Mucosa of descending colon (tissue), 3 donors: ENCODE data around the gene ZBTB7C. TPM values are rescaled to one million over a fixed set of nuclear protein-coding genes. Genes with fewer than 3 reads are reported as not detected.

Experiments
- ATAC-seq: fragments of 200-7000 bp; cut with Tn5 transposase; one replicate; pipeline ENCODE4 v1.9.1; 2020; ENCODE audit warnings: mild to moderate bottlenecking, moderate library complexity
- DNase-seq, 3 donors: peaks; one replicate each; pipeline ENCODE4 v3.0.0-alpha.2; 2020
- H3K36me3 ChIP-seq: fragments of 200-600 bp; one replicate; pipeline ENCODE4 v1.8.0; 2021; ENCODE audit warnings: low read depth, mild to moderate bottlenecking
- H3K4me1 ChIP-seq: fragments of 200-600 bp; one replicate; pipeline ENCODE4 v1.8.0; 2021; ENCODE audit warnings: low read depth, mild to moderate bottlenecking
- H3K4me3 ChIP-seq: fragments of 200-600 bp; one replicate; pipeline ENCODE4 v1.8.0; 2021; ENCODE audit warnings: mild to moderate bottlenecking
- H3K9me3 ChIP-seq: fragments of 200-600 bp; one replicate; pipeline ENCODE4 v1.8.0; 2021; ENCODE audit warnings: mild to moderate bottlenecking
- CTCF ChIP-seq: fragments of 200-600 bp; IDR thresholded peaks from one replicate; pipeline ENCODE4 v1.8.0; 2022; ENCODE audit warnings: antibody characterized with exemption, mild to moderate bottlenecking
- intact Hi-C, 2 donors: fragments of 100-400 bp; cut with DNase I in 1 of 2; cut with micrococcal nuclease in 1 of 2; formaldehyde crosslinking; loops; one replicate each; pipeline versions ENCODE4 v1.11.0 to v1.11.1; 2022; cut with DNase I, micrococcal nuclease
- total RNA-seq, 3 donors: library from RNA; stranded (reverse); fragmentation: NEBNext Ultra II Directional in 2 of 3; extraction: Animal tissue kit (Norgen Biotek cat#: 25700) in 2 of 3; gene quantifications; one replicate each; pipeline versions ENCODE4 v1.2.1 to v1.2.4, GENCODE V29; 2021 to 2023
- donor health status: DM: no; HTN: no; CAD: no; lungs with moderate emphysema.
- donor health status: DM: no; HTN: no; CAD: no.
- donor health status: DM: no; HTN: yes; CAD: no.

Gene ZBTB7C
- total RNA-seq, 3 donors from 2014 or later: 20.8 to 56.6 (median 38.2) TPM

GRCh38 chr18:48106976-48107781 lies 302.0 kb downstream of the ZBTB7C start:
- intact Hi-C loops: no loop called here
- TF ChIP-seq CTCF: no peak
- no peaks in the 10 kb centered on the region for H3K36me3 ChIP-seq
- peak in 2 of 3 donors; percentile 67 to 69 for DNase-seq
- peaks cover 27% of the 10 kb centered on the region for H3K4me1 ChIP-seq
- H3K9me3 ChIP-seq: no peaks in the 10 kb centered on the region
- no peak overlapping the region for H3K4me3 ChIP-seq
- peak; percentile 69 for ATAC-seq

- intact Hi-C loops: no loop called here
- peaks cover 23% of the 10 kb centered on the region for H3K4me1 ChIP-seq
Observed at GRCh38 chr18:48106498-48106897, 302.7 kb downstream of the ZBTB7C start.

GRCh38 chr18:48105317-48105716 lies 303.9 kb downstream of the ZBTB7C start:
- TF ChIP-seq CTCF: no peak
- Histone ChIP-seq H3K36me3 (no peaks in the 10 kb centered on the region), H3K4me1 (peaks cover 23% of the 10 kb centered on the region), H3K9me3 (no peaks in the 10 kb centered on the region), H3K4me3 (no peak overlapping the region)
- intact Hi-C loops: no loop called here
- ATAC-seq (no peak), DNase-seq (no peak)

More at GRCh38 chr18:48106498-48106897, 302.7 kb downstream of the ZBTB7C start:
- Histone ChIP-seq H3K4me3 (no peak overlapping the region), H3K36me3 (no peaks in the 10 kb centered on the region), H3K9me3 (no peaks in the 10 kb centered on the region)
- ATAC-seq: no peak
- no peak for TF ChIP-seq CTCF
- no peak for DNase-seq

GRCh38 chr18:48104705-48105104 lies 304.5 kb downstream of the ZBTB7C start:
- peak; percentile 67 for ATAC-seq
- intact Hi-C loops: no loop called here
- Histone ChIP-seq H3K4me3 (no peak overlapping the region), H3K4me1 (peaks cover 23% of the 10 kb centered on the region), H3K9me3 (no peaks in the 10 kb centered on the region), H3K36me3 (no peaks in the 10 kb centered on the region)
- DNase-seq: peak in 2 of 3 donors; percentile 54 to 59
- no peak for TF ChIP-seq CTCF

GRCh38 chr18:48100651-48101165 lies 308.5 kb downstream of the ZBTB7C start:
- Histone ChIP-seq H3K4me1 (peaks cover 5% of the 10 kb centered on the region), H3K4me3 (no peak overlapping the region), H3K9me3 (no peaks in the 10 kb centered on the region), H3K36me3 (no peaks in the 10 kb centered on the region)
- DNase-seq: no peak
- TF ChIP-seq CTCF: no peak
- intact Hi-C loops: no loop called here
- peak; percentile 34 for ATAC-seq
